Measurements from ENCODE around the gene CRACDL. TPM values are rescaled to one million over a fixed set of nuclear protein-coding genes. Genes with fewer than 3 reads are reported as not detected.

CRACDL gene
- total and polyA plus RNA-seq, 2 of the 13 experiments (the other 11 are each of a cell fraction or from before 2014, with no cell fraction given) = 0.15 to 0.26 TPM

DNA sequence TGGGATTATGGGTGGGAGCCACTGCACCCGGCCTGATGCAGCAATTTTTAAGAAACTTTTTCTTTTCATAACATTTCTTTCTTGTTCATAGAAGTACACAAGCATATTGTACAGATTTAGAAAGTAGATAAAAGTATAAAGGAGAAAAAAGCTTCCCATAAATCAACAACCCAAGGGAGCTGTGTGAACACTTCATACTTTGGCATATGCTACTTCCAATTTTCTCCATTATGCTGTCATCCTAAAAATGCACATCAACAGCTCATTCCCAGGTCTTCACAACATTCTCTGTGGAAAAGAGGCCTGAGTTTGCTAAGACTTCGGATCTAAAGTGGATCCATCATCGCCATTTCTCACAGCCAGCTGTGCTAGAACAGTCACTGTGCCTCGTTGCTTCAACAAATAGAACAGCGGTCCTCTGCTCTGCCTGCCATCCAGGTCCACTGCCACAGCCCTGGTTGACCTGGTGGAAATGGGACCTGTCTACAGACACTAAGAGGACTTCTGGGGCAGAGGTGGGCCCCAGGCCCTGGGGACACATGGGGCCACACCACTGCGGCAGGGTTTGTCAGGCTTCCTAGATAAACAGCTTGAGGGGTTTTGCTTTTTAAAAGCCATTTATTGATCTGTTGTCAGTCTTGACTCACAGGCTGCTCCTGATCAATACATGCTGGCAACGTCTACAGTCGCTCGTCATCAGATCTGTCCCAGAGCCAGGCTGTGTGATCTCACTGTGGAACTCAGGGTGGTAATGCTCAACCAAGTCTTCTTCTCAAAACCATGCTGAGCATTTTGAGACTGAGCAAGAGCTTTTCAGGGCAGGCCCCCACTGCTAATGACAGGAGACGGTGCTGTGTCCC, 132.4 kb downstream of the CRACDL start:
- H3K79me2 ChIP-seq (ENCODE audit: insufficient read depth, low read length) = no peaks in the 10 kb centered on the region
- BruUV-seq (replicated peaks) = no TSS peak
- no peaks in the 10 kb centered on the region for H3K27me3 ChIP-seq (ENCODE audit: control insufficient read depth in 1 of 2, insufficient read depth in 2 of 2, low read length in 2 of 2)
- H3K9ac ChIP-seq (ENCODE audit: insufficient read depth, low read depth, low read length) = no peak overlapping the region
- peak; percentile 43 for ATAC-seq
- no peak overlapping the region for H3K4me3 ChIP-seq (replicated peaks in 1 of 3; ENCODE audit: insufficient read depth in 1 of 3, low read depth in 2 of 3, low read length in 3 of 3)
- POLR2A ChIA-PET = interaction anchor here (1.2 to 6.7 kb wide), 6 partner anchors 9 to 72 kb away, joined by 3 to 87 read pairs (median 6); partner anchors contain the start of gene MGAT4A
- no peak for DNase-seq (ENCODE audit: low spot score)
- intact Hi-C loops (cut with micrococcal nuclease; ENCODE audit: unreplicated experiment) = no loop called here
- no peaks in the 10 kb centered on the region for H4K20me1 ChIP-seq (ENCODE audit: insufficient read depth, low read length)
- CTCF ChIA-PET (ENCODE audit: low intra/inter-chr PET ratio, low total read pairs) = no interaction called here
- no peak overlapping the region for H2AFZ ChIP-seq (ENCODE audit: low read length)
- H3K36me3 ChIP-seq (replicated peaks in 1 of 2; ENCODE audit: control insufficient read depth in 1 of 2, insufficient read depth in 2 of 2, low read length in 2 of 2) = no peaks in the 10 kb centered on the region
- H3K4me1 ChIP-seq (ENCODE audit: insufficient read depth, low read length) = peaks cover 70% of the 10 kb centered on the region
- 57% methylated on average over 10 of the region's 10 CpGs for WGBS (ENCODE audit: low lambda C conversion rate)
- in situ Hi-C loops (cut with HindIII; ENCODE audit: extremely low pct_ligation_motif_present, low pct_unique_long_range_greater_than_20kb) = no loop called here
- no peaks in the 10 kb centered on the region for H3K9me3 ChIP-seq (ENCODE audit: low read length)
- no peak for FAIRE-seq
- peak overlapping the region; percentile 5; the same call in 1 of the 2 replicates for H3K4me2 ChIP-seq (ENCODE audit: low read depth, low read length)
- H3K27ac ChIP-seq (ENCODE audit: extremely low read length, insufficient read depth, low read length) = peak overlapping the region; percentile 41
- TF ChIP-seq ZHX1 (CRISPR knock-in tag; IDR thresholded peaks at IDR 0.05; ENCODE audit: low read depth) = 0 out of 2 replicates have a peak, but pooled peaks have one; percentile 12
- no peak for TF ChIP-seq CHCHD3 (CRISPR knock-in tag; IDR thresholded peaks at IDR 0.05)
- TF ChIP-seq ELF1 (CRISPR knock-in tag; IDR thresholded peaks at IDR 0.05) = 0 out of 2 replicates have a peak, but pooled peaks have one; percentile 18
- no peak for TF ChIP-seq GATA4 (IDR thresholded peaks at IDR 0.05; ENCODE audit: borderline replicate concordance, low read depth)
- peak; percentile 67 for TF ChIP-seq ZBTB4 (CRISPR knock-in tag; IDR thresholded peaks at IDR 0.05; ENCODE audit: borderline replicate concordance)
- TF ChIP-seq CBFB (CRISPR knock-in tag; IDR thresholded peaks at IDR 0.05) = no peak
- TF ChIP-seq ZNF460 (CRISPR knock-in tag; IDR thresholded peaks at IDR 0.05; ENCODE audit: borderline replicate concordance) = peak; percentile 21; the same call in 1 of the 2 replicates
- TF ChIP-seq SKI (IDR thresholded peaks at IDR 0.05; ENCODE audit: partially characterized antibody) = peak; percentile 50
- 0 out of 2 replicates have a peak, but pooled peaks have one; percentile 44 for TF ChIP-seq ZNF30 (CRISPR knock-in tag; IDR thresholded peaks at IDR 0.05)
- TF ChIP-seq SOX6 (IDR thresholded peaks at IDR 0.05) = no peak
- peak; percentile 78 for TF ChIP-seq SOX6 (CRISPR knock-in tag; IDR thresholded peaks at IDR 0.05)
- TF ChIP-seq IKZF5 (CRISPR knock-in tag; IDR thresholded peaks at IDR 0.05) = peak; percentile 31; the same call in 1 of the 2 replicates
- TF ChIP-seq ZSCAN25 (CRISPR knock-in tag; IDR thresholded peaks at IDR 0.05) = peak; percentile 56; the same call in 1 of the 2 replicates
- TF ChIP-seq SPEN (CRISPR knock-in tag; IDR thresholded peaks at IDR 0.05; ENCODE audit: low read depth) = no peak
- peak in 1 of 2 experiments; percentile 73; a peak in 2 of 4 replicates for TF ChIP-seq EP300 (IDR thresholded peaks at IDR 0.05; ENCODE audit: low read depth in 2 of 2, low read length in 2 of 2)
- no peak for TF ChIP-seq EP300 (CRISPR knock-in tag; IDR thresholded peaks at IDR 0.05; ENCODE audit: borderline replicate concordance)
- TF ChIP-seq ONECUT2 (CRISPR knock-in tag; IDR thresholded peaks at IDR 0.05) = peak; percentile 87
